HG02571 (cell line): Measurements from ENCODE around the gene FANCE.

Experiments used
- ATAC-seq: cut with Tn5 transposase; IDR thresholded peaks from one replicate; pipeline ENCODE4 v1.9.1; 2021; ENCODE audit warnings: mild to moderate bottlenecking, moderate library complexity; ENCODE audit not compliant: unreplicated experiment

Gene FANCE

GRCh38 chr6:35483062-35483461 lies 30.9 kb downstream of the FANCE start:
- ATAC-seq, result no peak

GRCh38 chr6:35483490-35483889 lies 31.4 kb downstream of the FANCE start:
- ATAC-seq, result no peak

DNA sequence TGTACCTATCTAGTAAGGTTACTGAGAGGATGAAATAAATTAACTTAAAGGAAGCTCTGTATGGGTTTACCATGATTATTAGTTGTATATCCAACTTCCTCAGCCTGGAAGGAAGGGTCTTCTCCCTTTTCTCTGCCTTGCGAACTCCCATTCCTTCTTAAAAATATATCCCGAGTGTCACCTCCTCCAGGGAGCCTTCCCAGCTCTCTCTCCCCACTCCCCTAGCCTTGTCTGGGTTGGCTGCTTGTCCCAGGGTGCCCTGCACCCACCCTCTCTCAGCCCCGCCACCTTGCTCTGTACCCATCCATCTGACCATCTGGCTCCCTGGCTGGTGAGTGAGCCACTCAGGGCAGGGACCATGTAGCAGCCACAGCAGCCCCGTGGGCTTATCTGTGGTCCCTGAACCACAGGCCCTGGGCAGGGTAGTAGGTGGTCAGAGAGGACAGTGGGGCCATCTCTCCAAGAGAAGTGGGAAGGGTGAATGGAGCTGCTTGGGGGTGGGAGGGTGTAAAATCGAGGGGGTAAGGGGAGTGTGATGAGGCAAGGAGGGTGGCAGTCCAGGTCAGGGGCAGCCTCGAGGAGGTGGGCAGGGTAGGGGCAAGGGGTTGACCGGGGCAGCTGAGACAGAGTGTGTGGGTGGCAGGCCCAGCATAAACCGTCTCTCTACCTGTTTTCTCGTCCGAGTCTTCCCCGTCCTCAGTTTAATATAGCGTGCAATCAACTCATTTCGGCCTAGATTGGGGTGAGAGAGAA lies 31.9 kb downstream of the FANCE start:
- no peak for ATAC-seq

DNA sequence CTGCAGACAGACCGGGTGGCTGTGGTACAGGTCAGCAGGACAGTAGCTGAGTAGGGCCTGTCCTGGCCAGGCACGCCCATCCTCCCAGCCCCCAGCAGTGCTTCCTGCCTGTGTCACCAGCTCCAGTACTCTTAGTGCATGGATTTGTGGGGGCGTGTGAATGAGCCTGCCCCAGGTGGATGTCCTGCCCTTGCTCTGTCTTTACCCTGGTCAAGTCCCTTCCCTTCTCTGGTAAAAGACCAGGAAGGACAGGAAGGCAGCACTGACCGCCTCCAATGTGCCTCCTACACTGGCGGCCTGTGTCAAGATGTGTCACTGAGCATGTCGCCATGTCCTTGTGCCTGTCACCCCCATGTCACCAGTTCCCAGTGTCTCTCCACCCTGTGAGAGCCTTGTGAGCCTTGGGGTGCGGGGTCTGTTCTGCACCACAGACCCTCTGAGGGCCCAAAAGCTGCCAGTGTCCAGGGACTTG lies 32.8 kb downstream of the FANCE start:
- no peak for ATAC-seq

GRCh38 chr6:35485402-35485877 lies 33.3 kb downstream of the FANCE start:
- ATAC-seq, result no peak

DNA sequence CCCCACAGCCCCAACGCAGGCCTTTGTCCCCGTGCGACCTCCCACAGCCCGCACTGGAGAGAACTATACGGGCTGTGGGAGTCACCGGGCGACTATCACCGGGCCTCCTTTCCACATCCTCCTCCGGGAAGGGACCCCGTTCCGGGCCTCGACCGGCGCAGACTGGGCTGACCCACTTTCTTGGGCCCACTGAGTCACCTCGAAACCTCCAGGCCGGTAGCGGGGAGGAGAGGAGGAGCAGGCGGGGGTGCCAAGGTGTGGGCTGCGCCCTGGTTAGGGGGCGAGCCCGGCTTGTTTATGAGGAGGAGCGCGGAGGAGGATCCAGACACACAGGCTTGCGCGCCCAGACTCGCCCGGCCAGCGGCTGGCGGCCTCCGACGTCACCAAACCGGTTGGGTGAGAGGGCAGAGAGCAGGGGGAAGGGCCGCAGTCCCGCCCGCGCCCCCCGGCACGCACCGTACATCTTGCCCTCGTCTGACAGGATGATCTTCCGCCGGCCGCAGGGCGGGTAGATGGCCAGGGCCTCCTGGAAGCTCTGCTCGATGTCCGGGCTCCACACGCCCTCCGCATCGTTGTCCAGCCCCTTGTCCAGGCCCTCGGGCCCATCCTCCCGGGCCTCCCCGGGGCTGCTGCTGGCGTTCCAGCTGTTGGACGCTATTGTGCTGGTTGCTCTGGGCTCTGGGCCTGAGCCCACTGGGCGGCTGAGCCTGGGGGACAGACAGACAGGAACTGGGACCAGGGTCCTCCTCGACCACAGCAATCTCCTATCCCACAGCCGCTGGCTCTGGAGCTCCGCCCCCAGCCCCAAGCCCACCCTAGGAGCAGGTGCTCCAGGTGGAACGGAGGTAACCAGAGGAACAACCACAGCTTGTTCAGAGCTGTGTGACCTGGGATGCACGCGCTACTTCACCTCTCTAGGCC lies 34.1 kb downstream of the FANCE start:
- ATAC-seq, result no peak

DNA sequence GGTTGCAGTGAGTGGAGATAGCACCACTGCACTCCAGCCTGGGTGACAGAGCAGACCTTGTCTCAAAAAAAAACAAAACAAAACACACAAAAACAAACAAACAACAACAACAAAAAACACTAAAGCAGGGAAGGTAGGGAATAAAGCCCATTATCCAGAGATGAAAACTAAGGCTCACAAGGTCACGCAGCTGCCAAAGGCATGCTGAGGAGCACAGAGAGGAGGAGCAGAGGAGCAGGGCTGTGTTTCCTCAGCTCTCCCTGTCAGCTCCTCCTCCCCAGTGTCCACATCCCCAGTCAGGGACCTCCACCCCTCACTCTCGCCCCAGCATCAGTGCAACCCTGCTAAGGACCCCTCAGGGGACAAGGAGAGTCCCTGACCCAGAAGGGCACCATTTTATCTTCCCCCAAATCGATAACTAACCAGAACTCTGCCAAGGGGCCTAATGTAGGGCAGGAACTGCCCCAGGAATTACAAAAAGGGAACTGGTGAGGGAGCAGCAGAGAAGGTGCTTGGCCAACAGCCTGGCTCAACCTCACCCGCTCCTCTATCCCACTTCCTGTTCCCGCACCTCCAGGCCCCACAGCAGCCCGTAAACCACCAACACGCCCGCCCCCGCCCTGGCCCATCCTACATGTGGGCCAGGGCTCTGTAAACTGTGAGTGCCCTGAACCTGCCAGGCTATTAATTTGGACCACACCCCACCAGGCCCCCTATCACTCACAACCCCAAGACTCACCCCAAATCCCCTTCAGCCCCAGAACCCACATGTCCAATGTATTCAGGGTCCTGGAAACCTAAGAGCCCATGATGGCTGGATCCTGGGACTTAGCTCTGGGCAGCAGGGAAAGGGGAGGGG lies 35.7 kb downstream of the FANCE start:
- no peak for ATAC-seq

DNA sequence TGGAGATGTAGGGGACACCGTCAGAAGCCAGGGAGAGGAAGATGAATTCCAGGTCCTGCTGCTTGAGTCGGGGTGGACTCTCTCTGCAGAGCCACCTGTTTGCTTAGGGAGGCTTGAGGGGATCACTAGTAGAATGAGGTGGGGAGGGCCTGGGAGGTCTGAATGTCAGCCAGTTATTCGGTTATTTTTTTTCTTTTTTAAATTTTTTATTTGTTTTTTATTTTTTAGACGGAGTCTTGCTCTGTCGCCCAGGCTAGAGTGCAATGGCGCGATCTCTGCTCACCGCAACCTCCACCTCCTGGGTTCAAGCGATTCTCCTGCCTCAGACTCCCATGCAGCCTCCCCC lies 36.4 kb downstream of the FANCE start:
- ATAC-seq, result no peak

DNA sequence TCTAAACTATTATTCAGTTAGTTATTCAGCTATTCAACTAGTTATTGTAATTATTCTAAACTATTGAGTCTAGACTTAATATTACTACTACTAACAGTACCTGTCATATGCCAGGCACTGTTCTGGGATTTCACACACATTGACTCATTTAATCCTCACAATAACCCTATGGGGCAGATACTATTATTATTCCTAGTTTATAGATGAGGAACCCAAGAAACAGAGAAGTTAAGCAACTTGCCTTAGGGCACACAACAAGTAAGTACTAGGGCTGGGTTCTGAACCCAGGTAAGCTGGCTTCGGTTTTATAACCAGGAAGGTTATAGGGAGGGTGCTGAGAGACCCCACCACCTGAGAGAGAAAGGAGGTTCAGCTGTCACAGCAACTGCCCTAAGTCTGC lies 36.9 kb downstream of the FANCE start:
- no peak for ATAC-seq

GRCh38 chr6:35489995-35490791 lies 38.1 kb downstream of the FANCE start:
- ATAC-seq, result no peak

- no peak for ATAC-seq
Observed at GRCh38 chr6:35490821-35491557, 38.9 kb downstream of the FANCE start.

DNA sequence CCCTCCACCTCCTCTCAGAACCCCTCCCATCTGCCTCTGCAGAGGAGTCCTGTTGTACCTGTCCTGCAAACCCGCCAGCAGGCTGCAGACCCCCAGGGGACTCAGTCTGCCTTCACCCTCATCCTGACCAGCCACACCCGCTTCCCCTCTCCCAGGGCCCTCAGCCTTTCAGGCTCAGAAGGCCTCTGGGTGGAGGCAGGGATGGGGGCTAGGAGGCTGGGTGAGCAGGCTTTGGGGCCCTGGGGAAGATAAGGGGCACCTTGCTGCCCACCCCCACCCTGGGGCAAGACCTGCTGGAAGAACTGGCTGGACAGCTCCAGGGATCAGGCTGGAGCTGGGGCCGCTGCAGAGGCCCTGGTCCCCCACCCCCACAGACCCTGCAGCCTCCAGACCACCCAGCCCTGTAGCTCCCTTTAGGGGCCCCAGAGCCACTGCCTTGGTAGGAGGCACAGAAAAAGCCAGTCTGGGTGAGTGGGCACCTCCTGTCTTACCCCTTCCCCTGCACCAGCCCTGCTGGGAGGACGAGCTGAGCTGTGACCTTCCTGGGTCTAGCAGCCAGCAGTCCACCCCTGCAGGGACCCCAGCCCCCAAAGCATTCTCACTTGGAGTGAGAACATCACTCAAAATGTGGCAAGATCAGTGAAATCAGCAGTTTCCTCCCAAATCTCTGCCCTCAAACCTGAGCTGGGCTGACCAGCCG lies 39.6 kb downstream of the FANCE start:
- ATAC-seq, result no peak

DNA sequence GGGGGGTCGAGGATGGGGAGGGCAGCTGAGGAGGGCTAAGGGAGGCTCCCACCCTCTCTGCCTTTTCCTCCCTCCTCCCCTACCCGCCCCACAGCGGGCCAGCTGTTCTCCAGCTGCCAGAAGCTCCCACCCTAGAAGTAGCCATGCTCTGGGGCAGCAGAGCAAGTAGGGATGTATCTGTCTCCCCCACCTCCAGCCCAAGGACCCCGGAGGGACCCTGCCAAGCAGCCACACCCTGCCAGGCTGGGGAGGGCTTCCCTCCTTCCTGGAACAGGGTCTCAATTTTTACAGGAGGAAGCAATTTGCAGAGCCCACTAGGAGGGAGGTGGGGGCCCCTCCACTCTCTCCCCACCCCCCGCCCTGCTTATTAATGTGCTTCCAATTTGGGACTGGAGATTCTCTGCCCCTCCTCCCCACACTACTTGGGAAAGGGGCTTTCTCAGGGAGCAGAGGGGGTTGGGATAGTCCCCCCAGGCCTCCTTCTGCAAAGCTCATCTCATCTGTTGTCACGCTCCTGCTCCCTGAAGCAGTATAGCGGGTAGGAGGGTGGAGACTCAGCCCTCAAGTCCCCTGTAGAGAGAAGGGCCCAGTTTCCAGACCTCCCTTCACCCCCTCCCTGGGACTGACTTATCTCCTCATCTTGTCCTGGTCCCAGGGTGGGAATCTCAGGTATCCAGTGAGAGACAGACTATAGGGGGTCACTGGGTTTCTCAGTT lies 40.3 kb downstream of the FANCE start:
- ATAC-seq, result no peak

DNA sequence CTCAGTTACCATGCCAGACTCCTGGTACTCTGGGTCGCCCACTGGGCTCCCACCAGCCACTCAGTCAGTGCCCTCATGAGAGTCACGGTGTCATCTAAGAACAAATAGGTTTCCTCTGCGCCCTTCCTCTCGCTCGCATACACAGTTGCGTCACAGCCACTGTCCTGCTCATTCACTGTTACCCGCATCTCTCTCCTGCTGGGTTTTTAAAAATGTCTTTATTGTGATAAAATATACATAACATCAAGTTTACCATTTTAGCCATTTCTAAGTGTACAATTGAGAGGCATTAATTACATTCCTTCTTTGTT lies 40.8 kb downstream of the FANCE start:
- ATAC-seq, result no peak

DNA sequence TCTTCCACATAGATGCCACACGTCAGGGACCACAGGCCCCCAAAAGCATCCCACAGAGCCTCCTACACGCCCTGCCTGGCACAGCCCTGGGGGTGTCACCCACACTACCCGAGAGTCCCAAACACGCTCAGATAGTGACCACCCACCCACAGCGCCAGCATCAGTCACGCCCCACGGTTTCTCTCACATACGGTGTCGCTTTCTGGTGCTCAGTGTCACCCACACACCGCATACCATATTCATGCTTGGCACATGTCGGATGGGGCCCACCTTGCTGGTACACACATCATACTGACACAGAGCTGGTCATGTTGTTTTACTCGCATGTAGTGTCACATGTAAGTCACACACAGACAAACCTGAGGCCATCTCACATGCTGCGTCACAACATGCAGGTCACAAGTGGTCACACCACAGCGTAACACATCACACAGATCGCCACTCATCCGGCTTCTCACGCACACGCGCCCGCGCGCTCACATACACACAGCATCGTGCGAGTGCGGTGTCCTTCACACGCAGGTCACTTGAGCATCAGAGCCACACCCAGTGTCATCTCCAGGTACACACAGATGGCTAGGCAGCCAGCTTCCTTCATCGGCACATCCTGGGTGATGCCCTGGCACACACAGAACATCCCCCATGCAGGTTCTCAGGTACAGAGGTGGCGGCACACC lies 41.3 kb downstream of the FANCE start:
- no peak for ATAC-seq

DNA sequence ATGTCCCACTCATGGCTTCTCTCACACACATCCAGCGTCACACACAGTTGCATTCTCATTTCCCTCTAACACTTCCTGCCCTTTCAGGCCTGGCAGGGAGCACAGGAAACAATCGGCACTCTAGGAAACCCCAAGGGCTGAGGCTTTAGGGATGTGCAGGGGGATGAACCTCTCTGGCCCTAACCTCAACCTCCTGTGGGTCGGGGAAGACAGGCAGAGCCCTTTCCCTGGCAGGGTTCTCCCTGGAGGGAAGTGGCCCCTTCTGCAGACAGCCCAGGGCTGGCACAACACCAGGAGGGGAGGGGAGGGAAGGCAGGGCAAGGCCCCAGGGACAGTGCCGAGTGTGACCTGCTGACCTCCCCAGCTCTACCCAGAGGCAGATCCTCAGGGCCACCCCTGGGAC lies 42.0 kb downstream of the FANCE start:
- ATAC-seq, result no peak

- ATAC-seq, result no peak
Observed at GRCh38 chr6:35495258-35496035, 43.3 kb downstream of the FANCE start.
